ENCODE results near the gene TNIK.
A peak's percentile ranks its signal among the peaks of the same experiment; 100 is the strongest.

Gene TNIK

GRCh38 chr3:171028779-171029232 lies 431.4 kb downstream of the TNIK start:
- no peak for DNase-seq (ENCODE audit: low spot score)

- DNase-seq (ENCODE audit: low spot score), result peak; percentile 19
These were observed 432.0 kb downstream of the TNIK start for GRCh38 chr3:171028025-171028778.

- no peak for DNase-seq (ENCODE audit: low spot score)
These were observed 433.5 kb downstream of the TNIK start, which contains the start of gene SLC2A2 for GRCh38 chr3:171026597-171027293. TSS of gene SLC2A2 (minus strand) at chr3:171026720. CDS start at chr3:171026670, 50 bp downstream.

GRCh38 chr3:171023566-171023965 lies 436.6 kb downstream of the TNIK start:
- DNase-seq (ENCODE audit: low spot score), result no peak

- no peak for DNase-seq (ENCODE audit: low spot score)
These were observed 438.8 kb downstream of the TNIK start for GRCh38 chr3:171021377-171021776.

GRCh38 chr3:171018156-171018935 lies 441.9 kb downstream of the TNIK start:
- no peak for DNase-seq (ENCODE audit: low spot score)

GRCh38 chr3:171013822-171014748 lies 446.1 kb downstream of the TNIK start:
- DNase-seq (ENCODE audit: low spot score), result no peak

GRCh38 chr3:171011873-171012336 lies 448.3 kb downstream of the TNIK start:
- DNase-seq (ENCODE audit: low spot score), result no peak
